GM21576 (cell line): ENCODE data around the gene BRIP1.
"Not testable (repeated sequence)": the region's sequence is repeated elsewhere in the genome, so short reads cannot be mapped to it uniquely, and the experiment has no call there.

Experiments used
- ATAC-seq: cut with Tn5 transposase; IDR thresholded peaks from one replicate; pipeline ENCODE4 v1.9.1; 2021; ENCODE audit warnings: mild to moderate bottlenecking, moderate library complexity; ENCODE audit not compliant: unreplicated experiment

BRIP1 gene

DNA sequence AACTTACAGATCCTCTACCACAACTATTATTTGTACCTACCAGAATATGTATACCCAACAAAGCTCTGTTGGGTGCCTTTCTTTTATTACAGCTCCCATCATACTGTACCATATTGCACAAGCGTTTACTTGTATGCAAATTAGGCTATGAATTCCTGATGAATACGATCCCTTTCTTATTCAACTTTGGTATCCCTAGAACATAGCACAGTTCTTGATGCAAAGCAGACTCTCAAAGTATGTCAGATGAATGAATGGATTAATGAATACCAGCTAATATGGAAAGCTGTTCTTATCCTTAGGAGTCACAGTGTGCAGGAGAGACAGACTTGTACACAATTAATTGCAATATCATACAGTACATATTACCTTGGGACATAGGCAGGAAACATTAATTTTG lies 192.6 kb downstream of the BRIP1 start:
- no peak for ATAC-seq

DNA sequence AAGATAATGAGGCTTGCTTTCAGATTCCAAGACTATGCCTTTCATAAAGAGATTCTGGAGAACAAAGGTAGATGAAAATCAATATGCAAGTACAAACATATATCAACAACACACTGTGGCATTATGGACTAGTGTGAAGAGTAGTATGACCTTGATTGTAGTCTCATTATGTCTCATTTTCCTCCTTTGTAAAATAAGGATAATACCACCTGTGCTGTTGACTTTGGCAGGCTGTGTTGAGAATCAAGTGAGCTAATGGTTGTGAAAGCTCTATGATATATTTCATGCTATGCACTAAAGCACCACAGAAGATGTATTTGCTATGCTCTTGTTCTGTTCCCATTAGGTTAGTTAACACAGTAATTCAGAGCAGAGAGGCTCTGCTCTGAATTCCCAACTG lies 193.8 kb downstream of the BRIP1 start:
- ATAC-seq = no peak

GRCh38 chr17:61668486-61668885 lies 194.8 kb downstream of the BRIP1 start:
- no peak for ATAC-seq

GRCh38 chr17:61666406-61667088 lies 196.8 kb downstream of the BRIP1 start:
- not testable (repeated sequence) for ATAC-seq

DNA sequence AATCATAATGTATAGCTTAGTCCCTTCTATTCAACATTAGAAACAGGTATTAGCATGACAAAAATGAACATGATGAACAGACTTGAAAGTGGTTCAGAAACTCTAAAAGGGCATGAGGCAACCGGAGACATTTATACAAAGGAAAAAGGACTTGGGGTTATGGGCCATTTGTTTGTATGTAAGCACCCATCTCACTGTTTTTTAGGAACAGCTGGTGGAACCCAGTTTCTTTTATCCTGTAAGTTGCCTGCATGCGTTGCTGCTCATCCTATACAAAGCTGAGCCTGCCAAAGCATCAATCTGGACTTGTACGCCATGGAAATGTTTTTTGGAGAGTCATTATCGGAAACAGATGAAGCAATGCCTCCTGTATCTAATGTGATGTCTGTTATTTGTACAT lies 200.0 kb downstream of the BRIP1 start:
- no peak for ATAC-seq

DNA sequence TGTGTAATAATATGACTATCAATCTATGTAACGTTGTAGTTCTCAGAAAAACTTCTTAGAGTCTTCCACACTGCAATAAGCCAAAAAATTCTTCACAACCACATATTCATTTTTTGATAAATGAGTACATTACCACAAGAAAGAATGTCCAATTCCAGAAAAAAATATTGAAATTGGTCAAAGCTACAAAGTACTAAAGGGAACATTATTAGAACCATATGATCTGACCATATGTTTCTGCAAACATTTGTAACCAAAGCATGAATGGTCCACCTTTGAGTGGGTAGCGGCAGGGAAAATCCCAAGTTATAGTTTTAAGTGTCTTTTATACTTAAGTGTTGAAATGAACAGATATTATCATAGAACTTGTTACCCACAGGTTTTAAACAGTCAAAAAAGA lies 200.6 kb downstream of the BRIP1 start:
- no peak for ATAC-seq

- no peak for ATAC-seq
Measured at GRCh38 chr17:61662186-61662585, 201.1 kb downstream of the BRIP1 start.

DNA sequence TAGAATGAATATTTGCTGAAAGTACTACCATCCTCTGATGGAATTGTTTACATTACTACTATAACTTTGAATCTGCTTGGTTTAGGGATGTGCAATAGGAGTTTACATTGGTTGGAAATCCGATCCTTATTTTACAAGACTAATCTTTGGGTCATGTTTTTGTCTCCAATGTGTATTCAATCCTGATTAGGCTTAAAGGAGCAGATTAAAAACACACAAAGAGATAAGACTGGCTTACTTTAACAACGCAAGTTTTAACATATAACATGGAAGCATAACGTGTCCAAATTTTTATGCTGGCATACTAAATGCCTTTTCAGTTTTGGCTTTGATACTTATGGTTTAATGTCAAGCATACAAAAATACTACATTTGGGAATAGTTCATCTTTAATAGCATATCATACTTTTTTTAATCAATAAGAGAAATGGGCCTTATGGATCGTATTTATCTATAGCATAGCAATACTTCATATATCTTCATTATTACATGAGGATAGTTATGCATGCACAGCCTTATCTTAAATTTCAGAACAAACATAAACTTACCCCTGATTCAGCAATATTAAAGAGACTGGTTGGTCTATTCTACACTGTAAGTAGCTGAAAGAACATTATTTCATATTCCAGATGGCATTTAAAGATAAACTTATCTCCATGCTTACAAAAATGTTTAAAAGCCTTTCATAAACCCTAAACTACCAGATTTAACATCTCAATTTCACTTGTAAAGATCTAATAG lies 202.4 kb downstream of the BRIP1 start:
- ATAC-seq = no peak

- no peak for ATAC-seq
Measured at GRCh38 chr17:61659437-61659836, 203.9 kb downstream of the BRIP1 start.

- no peak for ATAC-seq
Measured at GRCh38 chr17:61658183-61658582, 205.1 kb downstream of the BRIP1 start.

- ATAC-seq = no peak
Measured at GRCh38 chr17:61657338-61657737, 206.0 kb downstream of the BRIP1 start.

DNA sequence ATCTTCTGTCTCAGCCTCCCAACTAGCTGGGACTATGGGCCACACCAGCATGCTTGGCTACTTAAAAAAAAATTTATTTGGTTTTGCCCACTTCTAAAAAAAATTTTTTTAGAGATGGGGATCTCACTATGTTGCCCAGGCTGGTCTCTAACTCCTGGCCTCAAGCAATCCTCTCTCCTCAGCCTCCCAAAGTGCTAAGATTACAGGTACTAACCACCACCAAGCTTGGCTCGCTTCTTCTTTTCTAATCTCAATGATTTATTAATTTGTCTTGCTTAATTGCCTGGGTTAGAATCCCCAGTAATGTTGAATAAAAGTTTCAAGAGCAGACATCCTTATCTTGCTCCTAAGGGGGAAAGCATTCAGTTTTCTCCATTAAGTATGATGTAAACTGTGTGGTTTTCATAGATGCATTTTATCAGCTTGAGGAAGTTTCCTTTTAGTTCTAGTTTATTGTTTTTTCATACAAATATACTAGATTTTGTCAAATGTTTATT lies 206.6 kb downstream of the BRIP1 start:
- ATAC-seq = no peak

DNA sequence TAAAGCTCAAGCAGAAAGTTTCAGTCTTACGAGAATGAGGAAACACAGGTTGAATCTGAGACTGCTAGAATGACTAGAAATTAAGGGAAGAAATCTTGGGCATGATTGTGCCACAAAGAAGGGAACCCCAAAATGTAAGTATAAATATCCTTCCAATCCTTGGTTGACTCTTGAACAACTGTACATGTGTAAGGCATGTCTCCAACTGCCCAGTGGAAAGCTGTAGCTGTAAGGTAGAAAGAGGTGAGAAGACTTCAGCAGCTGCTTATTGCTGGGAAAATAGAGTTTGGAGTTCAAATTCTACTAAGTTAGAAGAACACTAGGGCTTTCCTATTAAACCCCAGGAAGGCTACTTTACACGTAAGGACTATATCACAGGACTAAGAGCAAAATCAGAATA lies 212.6 kb downstream of the BRIP1 start:
- no peak for ATAC-seq

GRCh38 chr17:61648587-61648986 lies 214.7 kb downstream of the BRIP1 start:
- ATAC-seq = no peak

GRCh38 chr17:61647047-61647446 lies 216.3 kb downstream of the BRIP1 start:
- no peak for ATAC-seq

GRCh38 chr17:61646482-61646881 lies 216.8 kb downstream of the BRIP1 start:
- no peak for ATAC-seq

DNA sequence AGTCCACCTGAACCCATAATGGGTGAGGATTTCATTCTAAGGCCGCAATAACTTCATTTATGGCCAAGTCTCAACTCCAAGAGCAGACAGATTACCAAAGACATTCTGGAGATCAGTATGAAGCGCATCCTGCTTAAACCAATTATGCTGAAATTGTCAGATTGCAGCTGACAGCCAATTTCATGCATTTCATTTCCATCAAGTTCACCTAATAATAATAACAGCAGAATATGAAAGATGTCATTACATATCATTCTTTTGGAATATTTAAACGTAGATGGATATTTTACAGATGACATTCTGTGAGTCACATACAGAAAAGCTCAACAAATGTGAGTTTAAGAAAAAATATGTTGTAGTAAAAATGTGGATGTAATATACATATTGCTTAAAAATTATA lies 217.4 kb downstream of the BRIP1 start:
- ATAC-seq = no peak

DNA sequence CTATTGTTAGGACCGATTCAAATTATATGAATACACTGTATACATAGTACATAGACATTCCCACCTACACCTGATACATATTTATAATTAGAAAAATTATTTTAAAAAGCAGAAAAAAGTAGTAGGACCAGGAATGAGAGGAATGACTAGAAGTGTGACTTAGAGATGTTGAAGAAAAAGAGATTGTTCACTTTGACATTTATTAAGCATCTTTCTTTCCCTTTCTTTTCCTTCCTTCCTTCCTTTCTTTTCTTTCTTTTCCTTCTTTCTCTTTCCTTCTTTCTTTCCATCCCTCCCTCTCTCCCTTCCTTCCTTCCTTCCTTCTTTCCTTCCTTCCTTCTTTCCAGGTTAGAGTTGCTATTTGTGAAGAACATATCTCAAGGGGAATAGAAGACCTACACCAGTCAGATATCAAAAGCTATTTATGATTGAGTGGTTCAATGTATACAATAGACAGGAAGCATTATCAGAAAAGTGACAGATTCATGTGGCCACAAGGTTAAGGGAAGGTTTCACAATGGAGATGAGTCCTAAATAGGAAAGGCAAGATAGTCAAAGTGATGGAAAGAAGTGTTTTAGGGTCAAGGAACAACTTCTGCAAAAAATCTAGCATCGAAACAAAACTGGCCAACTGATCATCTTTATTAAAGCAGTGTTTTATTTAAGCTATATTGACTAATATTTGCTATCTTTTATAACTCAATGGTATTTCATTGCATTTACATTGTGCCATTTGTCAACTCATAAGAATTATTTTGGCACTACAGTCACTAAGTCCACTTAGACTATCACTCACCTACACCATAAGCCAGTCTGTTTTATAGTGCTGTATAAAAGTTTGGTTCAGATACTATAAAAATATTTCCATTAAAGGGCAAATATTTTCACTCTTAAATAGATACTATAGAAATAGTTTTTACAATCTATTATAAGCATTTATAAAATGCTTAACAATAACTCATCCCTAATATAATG lies 218.2 kb downstream of the BRIP1 start:
- no peak for ATAC-seq

- ATAC-seq = no peak
Measured at GRCh38 chr17:61642768-61643167, 220.6 kb downstream of the BRIP1 start.

GRCh38 chr17:61641715-61642114 lies 221.6 kb downstream of the BRIP1 start:
- ATAC-seq = no peak

GRCh38 chr17:61641084-61641483 lies 222.2 kb downstream of the BRIP1 start:
- no peak for ATAC-seq
